Heart left ventricle (tissue), 13 donors: Measurements from ENCODE around the gene STON2.

Source experiments
- POLR2A ChIP-seq, 2 donors: fragments of 450-650 bp; IDR thresholded peaks; one replicate each; pipeline ENCODE4 v1.6.1; 2017; ENCODE audit warnings: antibody characterized with exemption in 2 of 2, mild to moderate bottlenecking in 2 of 2, moderate library complexity in 2 of 2
- TF ChIP-seq, protein P1 (sequence below), 12 donors: fragments of 200-600 bp; sonication (generic) in 4 of 12; IDR thresholded peaks; one replicate each; pipeline versions ENCODE4 v1.5.0 to v1.8.0; 2018 to 2022; ENCODE audit warnings: antibody characterized with exemption in 12 of 12, mild to moderate bottlenecking in 5 of 12
- donor health status: ischemic (EF 13 %, LVEDD 7.1; RV severe dilation, severe dysfunction).
- donor health status: DM: no; HTN: yes; CAD: no.
- donor health status: DM: no; HTN: no; CAD: no.
- donor health status: ischemic (EF 25% LVEDD 6.9; RV normal size, moderate dysfunction).
- donor health status: ischemic (EF 25% LVEDD 5.7; RV mildly dilated, moderate dysfunction).
- donor health status: ischemic (EF 35%, LVEDD 5.7; RV mildly dilated, moderate dysfunction).
- donor health status: nonischemic (EF 11% LVEDD 7.7; RV severe dilation, severe dysfunction).
- donor health status: DM: yes; HTN: yes; CAD: no.
- donor health status: PGD.
- donor health status: ischemic (EF 29% LVEDD 5.4; RV normal size, mild dysfunction).
- donor health status: nonischemic (EF 23%, LVEDD 6.1; RV moderate dilation, normal function).

DNA sequence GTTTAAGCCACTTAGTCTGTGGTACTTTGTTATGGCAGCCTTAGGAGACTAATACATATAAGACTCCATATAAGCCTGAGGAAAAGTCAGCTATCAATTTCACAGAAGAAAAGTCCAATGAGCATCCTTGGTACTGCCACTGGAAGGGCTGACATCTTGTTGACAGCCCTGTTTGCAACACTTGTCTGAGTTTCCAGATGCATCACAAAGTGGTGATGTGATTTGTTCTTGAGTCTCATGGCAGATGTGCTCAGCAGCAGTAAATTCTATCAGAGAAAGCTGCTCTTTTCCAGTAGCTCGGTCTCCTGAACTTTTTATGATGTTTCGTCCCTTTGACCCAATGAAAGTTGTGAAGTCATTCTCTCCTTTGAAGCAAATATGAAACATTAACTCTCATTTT is 54.3 kb downstream of the STON2 start:
- TF ChIP-seq, protein P1, sequence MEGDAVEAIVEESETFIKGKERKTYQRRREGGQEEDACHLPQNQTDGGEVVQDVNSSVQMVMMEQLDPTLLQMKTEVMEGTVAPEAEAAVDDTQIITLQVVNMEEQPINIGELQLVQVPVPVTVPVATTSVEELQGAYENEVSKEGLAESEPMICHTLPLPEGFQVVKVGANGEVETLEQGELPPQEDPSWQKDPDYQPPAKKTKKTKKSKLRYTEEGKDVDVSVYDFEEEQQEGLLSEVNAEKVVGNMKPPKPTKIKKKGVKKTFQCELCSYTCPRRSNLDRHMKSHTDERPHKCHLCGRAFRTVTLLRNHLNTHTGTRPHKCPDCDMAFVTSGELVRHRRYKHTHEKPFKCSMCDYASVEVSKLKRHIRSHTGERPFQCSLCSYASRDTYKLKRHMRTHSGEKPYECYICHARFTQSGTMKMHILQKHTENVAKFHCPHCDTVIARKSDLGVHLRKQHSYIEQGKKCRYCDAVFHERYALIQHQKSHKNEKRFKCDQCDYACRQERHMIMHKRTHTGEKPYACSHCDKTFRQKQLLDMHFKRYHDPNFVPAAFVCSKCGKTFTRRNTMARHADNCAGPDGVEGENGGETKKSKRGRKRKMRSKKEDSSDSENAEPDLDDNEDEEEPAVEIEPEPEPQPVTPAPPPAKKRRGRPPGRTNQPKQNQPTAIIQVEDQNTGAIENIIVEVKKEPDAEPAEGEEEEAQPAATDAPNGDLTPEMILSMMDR (IDR thresholded peaks at IDR 0.05): no peak
- TF ChIP-seq POLR2A (IDR thresholded peaks at IDR 0.05): no peak
